BJ (cell line): Measurements from ENCODE around the gene OR2J1. TPM values are rescaled to one million over a fixed set of nuclear protein-coding genes. Genes with fewer than 3 reads are reported as not detected.

Source experiments
- CTCF ChIA-PET: fragments of 350-600 bp; formaldehyde crosslinking; extraction: SDS; loops from one replicate; lab custom pipeline; 2021; ENCODE audit warnings: antibody characterized with exemption, inconsistent platforms; lab: Yijun Ruan, JAX
- POLR2A ChIA-PET: fragments of 300-600 bp; sonication (Branson Sonifier 250); formaldehyde crosslinking; extraction: SDS; loops from one replicate; lab custom pipeline; 2021; ENCODE audit warnings: antibody characterized with exemption; lab: Charles Lee
- DNase-seq: peaks from one replicate; pipeline ENCODE4 v3.0.0-alpha.2; 2011; ENCODE audit warnings: low read depth
- H3K27me3 ChIP-seq: 2 replicates; pipeline ENCODE4 v1.6.0; 2011; ENCODE audit warnings: low read length; ENCODE audit not compliant: control insufficient read depth, insufficient read depth
- H3K36me3 ChIP-seq: 2 replicates; pipeline ENCODE4 v1.5.1; 2011; ENCODE audit warnings: low read length; ENCODE audit not compliant: control insufficient read depth, insufficient read depth
- H3K4me3 ChIP-seq: 2 replicates; pipeline ENCODE4 v1.5.1; 2011; ENCODE audit warnings: low read depth, mild to moderate bottlenecking, control low read depth, low read length
- CTCF ChIP-seq: IDR thresholded peaks from 2 replicates; pipeline ENCODE4 v1.5.1; 2011; ENCODE audit warnings: low read depth, mild to moderate bottlenecking, control low read depth, inconsistent platforms, low read length, moderate library complexity; ENCODE audit not compliant: insufficient read depth
- polyA minus RNA-seq: library from RNA; depleted of rRNA, polyadenylated mRNA; stranded (reverse); fragments of >200 nt; gene quantifications from 2 replicates; pipeline ENCODE4 v1.2.3, GENCODE V29; 2011; rRNA and poly(A)+ RNA removed
- polyA plus RNA-seq: library from polyadenylated mRNA; depleted of rRNA; stranded (reverse); fragments of >200 nt; gene quantifications from 2 replicates; pipeline ENCODE4 v1.2.3, GENCODE V29; 2011; rRNA removed

Gene OR2J1
- not detected in 2 replicates for polyA plus RNA-seq
- not detected in 2 replicates for polyA minus RNA-seq

- no peak for TF ChIP-seq CTCF
- CTCF ChIA-PET = no interaction called here
Observed at GRCh38 chr6:29099190-29099589, at the start of gene OR2J1. Gene OR2J1, plus strand, starts transcription at chr6:29099490. Its CDS starts 1,453 bp downstream, at chr6:29100943.

GRCh38 chr6:29051680-29052079 lies 47.6 kb upstream of the OR2J1 start:
- DNase-seq = no peak
- Histone ChIP-seq H3K4me3 (no peak overlapping the region), H3K36me3 (no peaks in the 10 kb centered on the region), H3K27me3 (no peaks in the 10 kb centered on the region)
- POLR2A ChIA-PET = no interaction called here
- no peak for TF ChIP-seq CTCF
- CTCF ChIA-PET = interaction anchor here (0.6 kb wide), 1 partner anchor 1307 kb away, joined by 3 read pairs; no protein-coding TSS in a partner anchor

More at GRCh38 chr6:29099190-29099589, at the start of gene OR2J1:
- Histone ChIP-seq H3K4me3 (no peak within 1 kb of the TSS), H3K27me3 (no peaks in the 10 kb centered on the region), H3K36me3 (no peaks in the 10 kb centered on the region)
- no peak for DNase-seq
- POLR2A ChIA-PET = no interaction called here

DNA sequence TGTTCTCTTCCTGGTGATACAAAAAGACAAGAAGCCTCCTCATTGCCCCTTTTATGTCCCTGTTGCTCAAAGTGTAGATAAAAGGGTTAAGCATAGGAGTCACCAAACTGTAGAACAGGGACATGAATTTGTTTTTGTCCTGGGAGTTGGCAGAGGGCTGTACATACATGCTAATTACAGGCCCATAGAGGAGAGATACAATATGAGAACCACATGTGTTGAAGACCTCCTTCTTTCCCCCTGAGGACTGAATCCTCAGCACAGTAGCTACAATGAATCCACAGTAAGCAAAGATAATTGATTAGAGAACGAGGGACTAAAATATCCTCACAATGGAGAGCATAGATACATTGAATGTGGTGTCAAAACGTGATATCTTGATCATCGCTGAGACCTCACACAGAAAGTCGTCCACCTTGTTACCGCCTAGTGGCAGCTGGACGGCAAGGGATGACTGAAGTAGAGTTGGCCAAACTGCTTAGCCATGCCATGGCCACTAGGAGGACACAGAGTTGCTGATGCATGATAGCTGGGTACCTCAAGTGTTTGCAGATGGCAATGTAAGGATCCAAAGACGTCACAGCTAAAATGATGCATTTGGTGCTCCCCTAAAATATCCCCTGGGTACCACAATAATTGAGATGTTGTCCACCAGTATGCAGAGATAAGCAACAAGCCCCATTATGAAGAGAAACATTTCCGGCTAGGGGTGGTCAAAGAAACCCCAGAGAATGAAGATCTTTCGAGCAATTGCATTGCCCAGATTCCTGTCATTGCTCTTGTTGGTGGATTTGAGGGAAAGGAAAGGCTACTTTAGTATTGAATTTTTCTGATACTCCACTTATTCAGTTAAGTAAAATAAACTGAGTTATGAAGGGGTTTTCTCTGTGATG lies 27.2 kb upstream of the OR2J1 start:
- no peak overlapping the region for H3K4me3 ChIP-seq
- H3K27me3 ChIP-seq = no peaks in the 10 kb centered on the region
- POLR2A ChIA-PET = no interaction called here
- CTCF ChIA-PET = interaction anchor here (0.8 kb wide), 1 partner anchor 12 kb away, joined by 3 read pairs; no protein-coding TSS in a partner anchor
- no peak for DNase-seq
- TF ChIP-seq CTCF = peak; percentile 41; the same call in 1 of the 2 replicates
- H3K36me3 ChIP-seq = no peaks in the 10 kb centered on the region

DNA sequence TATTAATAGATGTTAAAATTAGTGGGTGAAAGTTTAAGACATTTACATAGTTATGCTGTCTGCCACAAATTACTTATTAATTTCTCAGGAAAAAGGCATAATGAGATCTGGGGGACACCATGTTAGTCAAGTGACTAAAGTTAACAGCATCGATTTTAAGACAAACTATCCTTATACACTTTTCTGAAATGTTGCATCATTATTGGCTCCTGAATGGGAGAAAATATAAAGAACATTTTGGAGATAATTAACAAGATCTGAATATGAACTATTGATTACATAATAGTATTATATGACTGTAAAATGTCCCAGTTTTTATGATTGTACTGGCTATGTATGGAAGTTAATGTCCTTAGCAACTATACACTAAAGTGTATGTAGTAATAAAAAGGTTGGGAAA lies 20.1 kb upstream of the OR2J1 start:
- no peak for TF ChIP-seq CTCF
- no peak overlapping the region for H3K4me3 ChIP-seq
- no peak for DNase-seq
- CTCF ChIA-PET = no interaction called here
- no peaks in the 10 kb centered on the region for H3K27me3 ChIP-seq
- POLR2A ChIA-PET = no interaction called here
- no peaks in the 10 kb centered on the region for H3K36me3 ChIP-seq

DNA sequence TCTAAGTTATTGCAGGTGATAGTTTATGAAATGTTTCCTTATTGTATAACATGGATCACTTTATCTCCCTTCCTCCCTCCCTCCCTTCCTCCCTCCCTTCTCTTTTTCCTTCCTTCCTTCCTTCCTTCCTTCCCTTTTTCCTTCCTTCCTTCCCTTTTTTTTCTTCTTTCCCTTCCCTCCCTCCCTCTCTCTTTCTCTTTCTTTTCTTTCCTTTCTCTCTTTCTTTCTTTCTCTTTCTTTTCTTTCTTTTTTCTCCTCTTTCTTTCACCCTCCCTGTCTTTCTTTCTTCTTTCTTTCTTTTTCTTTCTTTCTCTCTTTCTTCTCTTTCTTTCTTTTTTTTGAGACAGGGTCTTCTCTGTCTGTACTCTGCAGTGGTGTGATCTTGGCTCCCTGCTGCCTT lies 18.0 kb upstream of the OR2J1 start:
- no peak for DNase-seq
- Histone ChIP-seq H3K4me3 (no peak overlapping the region), H3K36me3 (no peaks in the 10 kb centered on the region), H3K27me3 (no peaks in the 10 kb centered on the region)
- POLR2A ChIA-PET = no interaction called here
- CTCF ChIA-PET = no interaction called here
- no peak for TF ChIP-seq CTCF
